ENCODE measurements around the gene MAP7D1. TPM values are rescaled to one million over a fixed set of nuclear protein-coding genes. Genes with fewer than 3 reads are reported as not detected.
A peak's percentile ranks its signal among the peaks of the same experiment; 100 is the strongest.
"Not testable (repeated sequence)": the region's sequence is repeated elsewhere in the genome, so short reads cannot be mapped to it uniquely, and the experiment has no call there.

Gene MAP7D1
- total RNA-seq, 1 experiment from 2014 or later, result 192 TPM

GRCh38 chr1:36212782-36213181 lies 56.8 kb downstream of the MAP7D1 start:
- Histone ChIP-seq H3K27ac (ENCODE audit: low read depth, low read length, poor library complexity, severe bottlenecking) (no peak overlapping the region), H3K36me3 (ENCODE audit: insufficient read depth, low read length, poor library complexity, severe bottlenecking) (no peaks in the 10 kb centered on the region), H3K4me1 (ENCODE audit: insufficient read depth, low read length, poor library complexity, severe bottlenecking) (no peaks in the 10 kb centered on the region), H3K9me3 (ENCODE audit: low read depth, low read length, poor library complexity, severe bottlenecking) (no peaks in the 10 kb centered on the region), H3K27me3 (replicated peaks; ENCODE audit: insufficient read depth, low read depth, low read length, poor library complexity) (no peaks in the 10 kb centered on the region), H3K4me3 (ENCODE audit: low read depth, low read length, poor library complexity, severe bottlenecking) (no peak overlapping the region)
- POLR2A ChIA-PET (ENCODE audit: low non-redundant PET), result no interaction called here
- no peak for DNase-seq (ENCODE audit: low spot score)
- BruUV-seq (replicated peaks), result no TSS peak
- TF ChIP-seq CTCF (conservative IDR thresholded peaks at IDR 0.05; ENCODE audit: low read depth, low read length) (no peak), EZH2 (IDR thresholded peaks at IDR 0.05; ENCODE audit: borderline replicate concordance, low read depth, low read length, poor library complexity, severe bottlenecking) (no peak)
- CTCF ChIA-PET, result no interaction called here
- intact Hi-C loops (cut with micrococcal nuclease; ENCODE audit: unreplicated experiment), result no loop called here

- Histone ChIP-seq H3K27me3 (replicated peaks; ENCODE audit: insufficient read depth, low read depth, low read length, poor library complexity) (no peaks in the 10 kb centered on the region), H3K4me3 (ENCODE audit: low read depth, low read length, poor library complexity, severe bottlenecking) (no peak overlapping the region), H3K27ac (ENCODE audit: low read depth, low read length, poor library complexity, severe bottlenecking) (no peak overlapping the region), H3K36me3 (ENCODE audit: insufficient read depth, low read length, poor library complexity, severe bottlenecking) (no peaks in the 10 kb centered on the region), H3K9me3 (ENCODE audit: low read depth, low read length, poor library complexity, severe bottlenecking) (no peaks in the 10 kb centered on the region), H3K4me1 (ENCODE audit: insufficient read depth, low read length, poor library complexity, severe bottlenecking) (no peaks in the 10 kb centered on the region)
- BruUV-seq (replicated peaks), result no TSS peak
- TF ChIP-seq EZH2 (IDR thresholded peaks at IDR 0.05; ENCODE audit: borderline replicate concordance, low read depth, low read length, poor library complexity, severe bottlenecking) (no peak), CTCF (conservative IDR thresholded peaks at IDR 0.05; ENCODE audit: low read depth, low read length) (peak; percentile 48)
- CTCF ChIA-PET, result no interaction called here
- no peak for DNase-seq (ENCODE audit: low spot score)
- intact Hi-C loops (cut with micrococcal nuclease; ENCODE audit: unreplicated experiment), result no loop called here
- POLR2A ChIA-PET (ENCODE audit: low non-redundant PET), result no interaction called here
Measured at GRCh38 chr1:36217670-36218069, 61.7 kb downstream of the MAP7D1 start.

- H3K27me3 ChIP-seq (replicated peaks; ENCODE audit: insufficient read depth, low read depth, low read length, poor library complexity); POLR2A ChIA-PET (ENCODE audit: low non-redundant PET); intact Hi-C loops (cut with micrococcal nuclease; ENCODE audit: unreplicated experiment); H3K27ac ChIP-seq (ENCODE audit: low read depth, low read length, poor library complexity, severe bottlenecking); DNase-seq (ENCODE audit: low spot score); H3K4me3 ChIP-seq (ENCODE audit: low read depth, low read length, poor library complexity, severe bottlenecking); H3K36me3 ChIP-seq (ENCODE audit: insufficient read depth, low read length, poor library complexity, severe bottlenecking); CTCF ChIA-PET; H3K9me3 ChIP-seq (ENCODE audit: low read depth, low read length, poor library complexity, severe bottlenecking); BruUV-seq (replicated peaks): not testable (repeated sequence)
- H3K4me1 ChIP-seq (ENCODE audit: insufficient read depth, low read length, poor library complexity, severe bottlenecking), result peaks cover 11% of the 10 kb centered on the region
Measured at GRCh38 chr1:36221901-36222300, 65.9 kb downstream of the MAP7D1 start.

- Histone ChIP-seq H3K27me3 (replicated peaks; ENCODE audit: insufficient read depth, low read depth, low read length, poor library complexity) (no peaks in the 10 kb centered on the region), H3K27ac (ENCODE audit: low read depth, low read length, poor library complexity, severe bottlenecking) (peak overlapping the region; percentile 95), H3K4me1 (ENCODE audit: insufficient read depth, low read length, poor library complexity, severe bottlenecking) (peaks cover 13% of the 10 kb centered on the region), H3K9me3 (ENCODE audit: low read depth, low read length, poor library complexity, severe bottlenecking) (no peaks in the 10 kb centered on the region), H3K4me3 (ENCODE audit: low read depth, low read length, poor library complexity, severe bottlenecking) (peak overlapping the region; percentile 61), H3K36me3 (ENCODE audit: insufficient read depth, low read length, poor library complexity, severe bottlenecking) (peaks cover 4% of the 10 kb centered on the region)
- CTCF ChIA-PET, result no interaction called here
- no TSS peak for BruUV-seq (replicated peaks)
- POLR2A ChIA-PET (ENCODE audit: low non-redundant PET), result no interaction called here
- TF ChIP-seq CTCF (conservative IDR thresholded peaks at IDR 0.05; ENCODE audit: low read depth, low read length), result no peak
- TF ChIP-seq EZH2 (IDR thresholded peaks at IDR 0.05; ENCODE audit: borderline replicate concordance, low read depth, low read length, poor library complexity, severe bottlenecking), result no peak
- no peak for DNase-seq (ENCODE audit: low spot score)
- intact Hi-C loops (cut with micrococcal nuclease; ENCODE audit: unreplicated experiment), result no loop called here
Measured at GRCh38 chr1:36222481-36223380, 66.8 kb downstream of the MAP7D1 start.

Measured in A673 (cell line).